T-cell (primary cell): ENCODE data around the gene NCOR2. TPM values are rescaled to one million over a fixed set of nuclear protein-coding genes. Genes with fewer than 3 reads are reported as not detected.
A peak's percentile ranks its signal among the peaks of the same experiment; 100 is the strongest.

Experiments
- ATAC-seq, 4 experiments: fragments of 200-7000 bp in 3 of 4; fragments of 150-1000 bp in 1 of 4; cut with Tn5 transposase; replicated peaks in 1 of 4; 1 replicate in 3 of 4; 2 replicates in 1 of 4; pipeline ENCODE4 v1.10.0; 2021; ENCODE audit warnings: moderate library complexity in 3 of 4, mild to moderate bottlenecking in 2 of 4, moderate number of reproducible peaks in 1 of 4
- CTCF ChIA-PET, 2 donors: fragments of 300-600 bp; sonication (Branson Sonifier 250); formaldehyde crosslinking; loops; one replicate each; lab custom pipeline; 2022; ENCODE audit warnings: antibody characterized with exemption in 2 of 2; lab: Charles Lee
- POLR2A ChIA-PET, 2 donors: fragments of 300-600 bp; sonication (Branson Sonifier 250); formaldehyde crosslinking; loops; one replicate each; lab custom pipeline; 2022; ENCODE audit warnings: antibody characterized with exemption in 2 of 2; lab: Charles Lee
- DNase-seq, 35 experiments: peaks; one replicate each; pipeline versions ENCODE4 v3.0.0 to v3.0.0-alpha.2; 2013 to 2023
- H3K27ac ChIP-seq: one replicate; pipeline ENCODE4 v1.5.1; 2013; ENCODE audit warnings: low read length
- H3K27me3 ChIP-seq, 2 experiments: replicated peaks in 1 of 2; 1 replicate in 1 of 2; 2 replicates in 1 of 2; pipeline versions ENCODE4 v1.6.1 to v1.7.0; 2013; ENCODE audit warnings: low read length in 1 of 2, mixed read lengths in 1 of 2; ENCODE audit not compliant: control insufficient read depth in 2 of 2, insufficient read depth in 2 of 2; ENCODE audit errors: extremely low read depth in 1 of 2
- H3K36me3 ChIP-seq, 2 donors: 1 replicate in 1 of 2; 2 replicates in 1 of 2; pipeline versions ENCODE4 v1.6.1 to v1.7.0; 2013; ENCODE audit warnings: low read length in 1 of 2; ENCODE audit not compliant: control insufficient read depth in 2 of 2, insufficient read depth in 1 of 2; ENCODE audit errors: extremely low read depth in 1 of 2
- H3K4me1 ChIP-seq, 2 experiments: 1 replicate in 1 of 2; 2 replicates in 1 of 2; pipeline versions ENCODE4 v1.6.1 to v1.7.0; 2013; ENCODE audit warnings: low read length in 2 of 2, mixed read lengths in 1 of 2; ENCODE audit not compliant: insufficient read depth in 2 of 2, control insufficient read depth in 1 of 2; ENCODE audit errors: extremely low read depth in 1 of 2
- H3K4me3 ChIP-seq, 2 donors: 1 replicate in 1 of 2; 2 replicates in 1 of 2; pipeline versions ENCODE4 v1.5.1 to v1.7.0; 2013; ENCODE audit warnings: mild to moderate bottlenecking in 2 of 2, low read length in 1 of 2, moderate library complexity in 1 of 2; ENCODE audit not compliant: control insufficient read depth in 1 of 2; ENCODE audit errors: extremely low read depth in 1 of 2
- H3K9me3 ChIP-seq: 2 replicates; pipeline ENCODE4 v1.7.0; 2013
- H3K27ac Mint-ChIP-seq, 2 donors: one replicate each; pipeline ENCODE4 v1.8.0; 2020 to 2021; ENCODE audit warnings: mild to moderate bottlenecking in 2 of 2, mixed read lengths in 2 of 2
- H3K27me3 Mint-ChIP-seq, 2 donors: one replicate each; pipeline ENCODE4 v1.8.0; 2021 to 2022; ENCODE audit warnings: mixed read lengths in 2 of 2
- H3K36me3 Mint-ChIP-seq: one replicate; pipeline ENCODE4 v1.8.0; 2021; ENCODE audit warnings: mixed read lengths
- H3K4me1 Mint-ChIP-seq, 3 donors: one replicate each; pipeline ENCODE4 v1.8.0; 2020 to 2022; ENCODE audit warnings: mixed read lengths in 3 of 3, mild to moderate bottlenecking in 1 of 3
- H3K4me3 Mint-ChIP-seq, 3 donors: one replicate each; pipeline ENCODE4 v1.8.0; 2020 to 2022; ENCODE audit warnings: mild to moderate bottlenecking in 3 of 3, mixed read lengths in 3 of 3, moderate library complexity in 3 of 3
- H3K9me3 Mint-ChIP-seq, 3 donors: one replicate each; pipeline ENCODE4 v1.8.0; 2020 to 2022; ENCODE audit warnings: mixed read lengths in 3 of 3
- WGBS: methylation state at CpG from one replicate; pipeline ENCODE4 v1.1.5; 2013; ENCODE audit warnings: missing lambda C conversion rate; ENCODE audit not compliant: insufficient coverage; 5-methylcytosine and 5-hydroxymethylcytosine counted together
- total RNA-seq, 35 experiments: library from RNA in 6 of 35; stranded (reverse) in 6 of 35; fragments of 120-200 nt in 1 of 35; gene quantifications; one replicate each; pipeline versions ENCODE4 v1.2.1 to v1.2.4 and lab custom pipeline; 2013 to 2026

NCOR2 gene
- total RNA-seq, 5 donors from 2014 or later (not counting 1 experiment from before 2014, with no cell fraction given): 108 to 140 (median 127) TPM

DNA sequence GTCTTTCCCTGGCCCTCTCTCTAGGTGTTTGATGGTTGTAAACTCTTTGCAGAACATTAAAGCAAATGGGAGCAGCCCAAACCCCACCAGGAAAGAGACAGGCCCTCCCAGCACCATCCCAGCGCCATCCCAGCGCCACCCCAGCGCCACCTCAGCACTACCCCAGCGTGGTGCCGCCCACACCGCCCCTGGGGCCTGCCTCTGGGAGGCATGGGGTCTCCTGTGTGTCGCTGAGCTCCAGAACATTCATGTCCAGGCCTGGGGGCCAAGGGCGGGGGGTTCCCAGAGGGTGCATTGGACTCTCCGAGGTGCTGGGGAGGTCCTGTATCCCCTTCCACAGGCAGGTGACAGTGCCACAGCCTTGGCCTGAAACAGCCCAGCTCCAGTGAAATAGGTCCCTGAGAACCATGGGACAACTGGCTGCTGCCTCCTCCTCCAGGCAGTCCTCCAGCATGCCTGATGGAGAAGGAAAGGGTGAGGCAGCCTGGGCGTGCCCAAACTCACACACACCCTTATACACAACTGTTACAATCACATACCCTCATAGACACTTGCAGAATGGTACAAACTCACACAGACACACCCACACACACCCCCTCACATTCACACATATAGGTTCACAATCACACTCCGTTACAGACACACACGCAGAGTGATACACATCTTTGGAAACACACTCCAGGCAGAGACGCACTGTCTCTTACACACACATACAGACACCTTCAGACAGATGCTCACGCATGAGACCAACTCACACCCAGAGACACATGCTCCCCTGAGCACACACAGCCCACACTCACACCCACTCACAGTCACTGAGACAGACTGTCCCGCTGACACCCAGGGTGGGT lies 44.4 kb upstream of the NCOR2 start:
- Mint-ChIP-seq H3K9me3 (no peaks in the 10 kb centered on the region), H3K27ac (no peak overlapping the region), H3K4me3 (no peak overlapping the region), H3K4me1 (peaks cover 33 to 44% (median 39%) of the 10 kb centered on the region in 3 donors), H3K36me3 (peaks cover 2% of the 10 kb centered on the region), H3K27me3 (no peaks in the 10 kb centered on the region)
- ChIA-PET POLR2A (no interaction called here), CTCF (no interaction called here)
- no peak overlapping the region for H3K27ac ChIP-seq
- DNase-seq: no peak
- ATAC-seq: no peak
- peaks cover 0 to 24% of the 10 kb centered on the region in 2 experiments for H3K27me3 ChIP-seq
- peaks cover 11 to 33% of the 10 kb centered on the region in 2 experiments for H3K4me1 ChIP-seq
- WGBS: 82% methylated on average over 13 of the region's 15 CpGs
- H3K9me3 ChIP-seq: no peaks in the 10 kb centered on the region
- H3K36me3 ChIP-seq: no peaks in the 10 kb centered on the region
- H3K4me3 ChIP-seq: no peak overlapping the region

- Mint-ChIP-seq H3K9me3 (no peaks in the 10 kb centered on the region), H3K4me1 (peaks cover 33 to 44% (median 39%) of the 10 kb centered on the region in 3 donors), H3K27ac (no peak overlapping the region), H3K27me3 (no peaks in the 10 kb centered on the region), H3K36me3 (peaks cover 2% of the 10 kb centered on the region), H3K4me3 (no peak overlapping the region)
- H3K27me3 ChIP-seq: peaks cover 0 to 27% of the 10 kb centered on the region in 2 experiments
- no peaks in the 10 kb centered on the region for H3K9me3 ChIP-seq
- peaks cover 11 to 33% of the 10 kb centered on the region in 2 experiments for H3K4me1 ChIP-seq
- ChIA-PET CTCF (no interaction called here), POLR2A (no interaction called here)
- H3K27ac ChIP-seq: no peak overlapping the region
- WGBS: 90% methylated on average over 22 of the region's 23 CpGs
- no peak for DNase-seq
- no peak overlapping the region for H3K4me3 ChIP-seq
- ATAC-seq: no peak
- H3K36me3 ChIP-seq: no peaks in the 10 kb centered on the region
Observed at GRCh38 chr12:124610629-124611558, 43.5 kb upstream of the NCOR2 start.

DNA sequence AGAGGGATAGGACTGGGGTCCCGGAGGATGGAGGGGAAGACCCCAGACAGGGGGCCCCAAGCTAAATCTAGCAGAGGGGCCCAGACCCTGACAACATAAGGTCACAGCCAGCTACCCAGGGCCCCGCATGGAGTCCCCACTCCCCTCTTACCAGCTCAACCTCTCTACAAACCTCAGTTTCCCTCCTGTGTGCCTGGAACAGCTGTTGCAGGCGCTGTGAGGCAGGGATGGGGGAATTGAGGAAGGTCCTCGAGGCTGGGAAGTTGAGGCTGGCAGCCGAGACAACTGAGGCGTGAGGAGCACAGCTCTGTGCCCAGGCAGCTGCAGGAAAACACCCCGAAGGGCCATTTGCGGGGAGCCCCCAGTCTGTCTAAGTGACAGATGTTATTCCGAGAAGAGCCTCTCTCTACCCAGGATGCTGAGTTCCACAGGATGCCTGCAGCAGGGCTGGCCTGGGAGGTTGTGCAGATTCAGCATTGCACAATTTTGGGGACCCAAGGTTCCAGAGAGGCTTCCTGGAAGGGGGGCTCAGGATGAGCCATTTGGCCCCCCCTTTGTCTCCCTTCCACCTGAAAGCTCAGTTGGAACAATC lies 42.7 kb upstream of the NCOR2 start:
- Histone ChIP-seq H3K27me3 (peaks cover 0 to 27% of the 10 kb centered on the region in 2 experiments), H3K36me3 (no peaks in the 10 kb centered on the region), H3K4me3 (no peak overlapping the region), H3K9me3 (no peaks in the 10 kb centered on the region), H3K4me1 (peaks cover 11 to 33% of the 10 kb centered on the region in 2 experiments), H3K27ac (no peak overlapping the region)
- ATAC-seq (no peak), DNase-seq (peak in 3 of 35 experiments; percentile 12 to 23 (median 16))
- no peaks in the 10 kb centered on the region for H3K9me3 Mint-ChIP-seq
- H3K4me1 Mint-ChIP-seq: peaks cover 33 to 44% (median 39%) of the 10 kb centered on the region in 3 donors
- ChIA-PET CTCF (interaction anchor here in 1 of 2 donors (0.6 kb wide), 1 partner anchor 160 kb away, joined by 6 read pairs; no protein-coding TSS in a partner anchor), POLR2A (no interaction called here)
- no peaks in the 10 kb centered on the region for H3K27me3 Mint-ChIP-seq
- no peak overlapping the region for H3K27ac Mint-ChIP-seq
- WGBS: 67% methylated on average over 7 of the region's 9 CpGs
- H3K4me3 Mint-ChIP-seq: peak overlapping the region in 1 of 3 donors; percentile 86
- H3K36me3 Mint-ChIP-seq: peaks cover 2% of the 10 kb centered on the region

DNA sequence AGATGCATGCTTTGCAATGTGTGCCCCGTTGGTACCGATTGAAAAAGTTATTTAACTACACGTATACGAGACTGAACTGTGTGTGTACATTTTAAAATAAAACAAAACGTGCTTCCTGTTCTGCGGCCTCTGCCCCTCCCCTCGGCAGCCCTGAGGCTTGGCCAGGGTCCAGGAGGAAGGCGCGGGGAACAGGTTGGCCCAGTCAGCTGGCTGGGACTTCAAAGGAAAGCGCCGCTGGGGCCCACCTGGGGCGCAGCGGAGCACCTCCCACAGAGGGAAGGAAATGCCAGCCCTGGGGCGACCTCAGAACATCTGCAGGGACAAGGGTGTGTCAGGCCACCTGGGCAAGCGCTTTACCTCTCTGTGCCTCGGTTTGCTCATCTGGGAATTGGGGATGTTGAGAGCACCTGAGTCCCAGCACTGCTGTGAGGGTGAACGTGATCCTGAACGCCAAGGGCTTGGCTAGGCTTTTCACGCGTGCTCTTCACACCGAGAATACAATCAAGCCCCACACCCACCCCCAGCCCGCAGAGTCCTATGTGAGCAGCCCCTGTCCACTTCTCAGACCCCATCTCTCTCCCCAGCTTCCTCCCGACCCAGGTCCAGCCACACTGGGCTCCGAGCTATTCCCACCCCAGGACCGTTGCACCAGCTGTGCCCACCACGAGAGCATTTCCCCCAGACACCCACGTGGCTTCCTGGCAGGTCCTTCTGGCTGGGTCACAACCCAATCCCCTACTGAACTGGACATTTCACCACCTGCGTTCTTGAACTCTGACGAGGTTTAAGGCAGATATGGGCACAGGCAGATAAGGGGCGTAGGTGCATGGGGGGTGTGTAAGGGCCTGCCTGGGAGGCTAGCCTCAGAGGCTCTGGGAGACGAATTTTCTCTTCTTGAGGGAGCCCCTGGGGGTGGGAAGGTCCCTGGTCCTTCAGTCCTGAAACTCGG lies 41.9 kb upstream of the NCOR2 start:
- Histone ChIP-seq H3K4me3 (peak overlapping the region; percentile 18 to 42), H3K27ac (no peak overlapping the region)
- CTCF ChIA-PET: interaction anchor here (0.6 kb wide), 2 partner anchors 161 to 237 kb away, joined by 3 to 6 read pairs; no protein-coding TSS in a partner anchor

DNA sequence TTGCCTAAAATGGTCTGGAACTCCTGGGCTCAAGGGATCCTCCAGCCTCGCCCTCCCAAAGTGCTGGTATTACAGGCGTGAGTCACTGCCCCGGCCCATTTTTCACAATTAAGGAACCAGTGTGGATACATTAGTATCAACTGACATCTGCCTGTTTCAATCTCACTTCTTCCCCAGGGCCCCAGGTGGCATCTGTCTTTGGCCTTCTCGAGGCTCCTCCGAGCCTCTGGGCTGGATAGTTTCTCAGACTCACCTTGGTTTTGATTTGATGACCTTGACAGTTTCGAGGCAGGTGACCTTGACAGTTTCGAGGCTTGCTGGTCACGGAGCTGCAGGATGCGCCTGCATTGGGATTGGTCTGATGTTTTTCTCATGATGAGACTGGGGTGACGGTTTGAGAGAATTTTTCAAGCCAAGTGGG lies 41.0 kb upstream of the NCOR2 start:
- H3K4me1 ChIP-seq: peaks cover 11 to 33% of the 10 kb centered on the region in 2 experiments
- ChIA-PET POLR2A (interaction anchor here in 1 of 2 donors (0.6 kb wide), 1 partner anchor 312 kb away, joined by 4 read pairs; no protein-coding TSS in a partner anchor), CTCF (no interaction called here)
- H3K27me3 ChIP-seq: peaks cover 0 to 27% of the 10 kb centered on the region in 2 experiments
- DNase-seq (peak in 1 of 35 experiments; percentile 13), ATAC-seq (no peak)
- H3K36me3 Mint-ChIP-seq: peaks cover 2% of the 10 kb centered on the region
- no peaks in the 10 kb centered on the region for H3K9me3 ChIP-seq
- no peaks in the 10 kb centered on the region for H3K27me3 Mint-ChIP-seq
- peaks cover 33 to 49% (median 39%) of the 10 kb centered on the region in 3 donors for H3K4me1 Mint-ChIP-seq
- H3K9me3 Mint-ChIP-seq: no peaks in the 10 kb centered on the region
- H3K4me3 ChIP-seq: peak overlapping the region; percentile 5 to 42
- H3K4me3 Mint-ChIP-seq: peak overlapping the region; percentile 54 to 86 (median 69)
- H3K27ac ChIP-seq: no peak overlapping the region
- 47% methylated on average over 10 of the region's 10 CpGs for WGBS
- peak overlapping the region in 1 of 2 donors; percentile 51 for H3K27ac Mint-ChIP-seq
- H3K36me3 ChIP-seq: no peaks in the 10 kb centered on the region

More for the DNA sequence above, 41.9 kb upstream of the NCOR2 start:
- H3K36me3 ChIP-seq: no peaks in the 10 kb centered on the region
- H3K4me1 ChIP-seq: peaks cover 11 to 33% of the 10 kb centered on the region in 2 experiments
- no peaks in the 10 kb centered on the region for H3K27me3 Mint-ChIP-seq
- peak; percentile 82 to 95 (median 90) for DNase-seq
- peaks cover 0 to 27% of the 10 kb centered on the region in 2 experiments for H3K27me3 ChIP-seq
- 5% methylated on average over 25 of the region's 32 CpGs for WGBS
- no peaks in the 10 kb centered on the region for H3K9me3 Mint-ChIP-seq
- H3K9me3 ChIP-seq: no peaks in the 10 kb centered on the region
- peaks cover 2% of the 10 kb centered on the region for H3K36me3 Mint-ChIP-seq
- POLR2A ChIA-PET: interaction anchor here in 1 of 2 donors (0.6 kb wide), 1 partner anchor 311 kb away, joined by 4 read pairs; no protein-coding TSS in a partner anchor
- peak; percentile 93 to 97 (median 96) for ATAC-seq
- peak overlapping the region; percentile 19 to 51 for H3K27ac Mint-ChIP-seq
- peak overlapping the region; percentile 54 to 86 (median 69) for H3K4me3 Mint-ChIP-seq
- H3K4me1 Mint-ChIP-seq: peaks cover 33 to 44% (median 39%) of the 10 kb centered on the region in 3 donors
